K562 (cell line): ENCODE results near the gene LMAN1L. TPM values are rescaled to one million over a fixed set of nuclear protein-coding genes. Genes with fewer than 3 reads are reported as not detected.

Experiments
- ATF4 ChIP-seq: fragments of 450-650 bp; formaldehyde crosslinking; IDR thresholded peaks from 2 replicates; pipeline ENCODE4 v1.4.0; 2022; ENCODE audit warnings: mild to moderate bottlenecking, moderate library complexity
- ETV5 ChIP-seq: sonication (generic); formaldehyde crosslinking; IDR thresholded peaks from 2 replicates; pipeline ENCODE4 v1.4.0; 2020; ENCODE audit warnings: low read depth, mild to moderate bottlenecking, missing genetic modification reagents
- FOXP1 ChIP-seq: sonication (generic); formaldehyde crosslinking; IDR thresholded peaks from 2 replicates; pipeline ENCODE4 v1.8.0; 2022; ENCODE audit warnings: mild to moderate bottlenecking, missing genetic modification reagents
- GABPA ChIP-seq: fragments of 200-800 bp; sonication (Bioruptor generic); conservative IDR thresholded peaks from 2 replicates; pipeline ENCODE4 v1.6.1; 2016; ENCODE audit warnings: low read depth, missing genetic modification characterization, missing compliant biosample characterization
- MAFK ChIP-seq: IDR thresholded peaks from 2 replicates; pipeline ENCODE4 v1.6.1; 2011; ENCODE audit warnings: low read length, improper control_type of control experiment
- NFIC ChIP-seq: fragments of 450-650 bp; IDR thresholded peaks from 2 replicates; pipeline ENCODE4 v1.6.1; 2017; ENCODE audit warnings: mild to moderate bottlenecking, inconsistent platforms
- NFIX ChIP-seq: fragments of 250-450 bp; sonication (Bioruptor Pico); IDR thresholded peaks from 2 replicates; pipeline ENCODE4 v1.4.0; 2020; ENCODE audit warnings: low read depth, mild to moderate bottlenecking, moderate library complexity
- NR4A1 ChIP-seq, 2 experiments: fragments of 250-450 bp in 1 of 2; fragments of 450-650 bp in 1 of 2; sonication (Bioruptor Pico) in 1 of 2; IDR thresholded peaks; 2 replicates each; pipeline versions ENCODE4 v1.4.0 to v1.6.1; 2016 to 2020; ENCODE audit warnings: mild to moderate bottlenecking in 2 of 2, missing compliant biosample characterization in 1 of 2, missing genetic modification characterization in 1 of 2, moderate library complexity in 1 of 2
- PTRF ChIP-seq: fragments of 450-650 bp; IDR thresholded peaks from 2 replicates; pipeline ENCODE4 v1.6.1; 2016; ENCODE audit warnings: mild to moderate bottlenecking, missing genetic modification characterization, missing compliant biosample characterization
- SPI1 ChIP-seq: IDR thresholded peaks from 2 replicates; pipeline ENCODE4 v1.6.1; 2011; ENCODE audit warnings: low read depth, low read length, control low read depth, borderline replicate concordance
- VEZF1 ChIP-seq: fragments of 200-800 bp; sonication (Bioruptor generic); IDR thresholded peaks from 2 replicates; pipeline ENCODE4 v1.6.1; 2017; ENCODE audit warnings: missing genetic modification characterization, missing compliant biosample characterization
- ZKSCAN8 ChIP-seq: fragments of 200-800 bp; sonication (Bioruptor generic); IDR thresholded peaks from 2 replicates; pipeline ENCODE4 v1.6.1; 2016; ENCODE audit warnings: missing genetic modification characterization, missing compliant biosample characterization
- ZNF239 ChIP-seq: fragments of 250-450 bp; sonication (Bioruptor Pico); IDR thresholded peaks from 2 replicates; pipeline ENCODE4 v1.4.0; 2020; ENCODE audit warnings: mild to moderate bottlenecking
- ZNF644 ChIP-seq: fragments of 200-800 bp; sonication (Bioruptor generic); IDR thresholded peaks from 2 replicates; pipeline ENCODE4 v1.6.1; 2016; ENCODE audit warnings: low read depth, missing genetic modification characterization, missing compliant biosample characterization
- polyA plus RNA-seq, 8 experiments: library from polyadenylated mRNA; depleted of rRNA in 4 of 8; stranded (reverse) in 5 of 8; unstranded in 3 of 8; fragments of >200 nt; fragmentation: Nextera tagmentation in 2 of 8; fragmentation: Illumina TruSeq in 1 of 8; extraction: Ambion mirVana in 2 of 8; extraction: Trizol in 1 of 8; gene quantifications; 2 replicates each; pipeline versions ENCODE4 v1.2.1 to v1.2.3, GENCODE V29; 2011 to 2014; ENCODE audit warnings: inconsistent platforms in 1 of 8, missing spikeins in 1 of 8
- total RNA-seq, 7 experiments: library from RNA; depleted of rRNA in 6 of 7; stranded (reverse); fragments of >200 nt in 6 of 7; fragmentation: Illumina TruSeq in 2 of 7; extraction: Trizol in 2 of 7; gene quantifications; 2 replicates each; pipeline versions ENCODE4 v1.2.1 to v1.2.3, GENCODE V29; 2011 to 2021; ENCODE audit warnings: low replicate concordance in 1 of 7

LMAN1L gene
- total and polyA plus RNA-seq, 9 of the 15 experiments (the other 6 are each of a cell fraction or from before 2014, with no cell fraction given): not detected

- TF ChIP-seq ATF4 (CRISPR knock-in tag) (0 out of 2 replicates have a peak, but pooled peaks have one; percentile 19), VEZF1 (CRISPR knock-in tag) (peak; percentile 31; the same call in 1 of the 2 replicates), NFIC (peak; percentile 97), PTRF (tag) (no peak), ZKSCAN8 (CRISPR knock-in tag) (peak; percentile 32; the same call in 1 of the 2 replicates), FOXP1 (CRISPR knock-in tag) (no peak), ZNF239 (CRISPR knock-in tag) (peak; percentile 69), ZNF644 (tag) (0 out of 2 replicates have a peak, but pooled peaks have one; percentile 21), GABPA (tag) (0 out of 2 replicates have a peak, but pooled peaks have one; percentile 14), NR4A1 (CRISPR knock-in tag; IDR thresholded peaks at IDR 0.05) (no peak), NR4A1 (tag; IDR thresholded peaks at IDR 0.05) (no peak), ETV5 (CRISPR knock-in tag) (no peak), SPI1 (peak; percentile 84; the same call in 1 of the 2 replicates), MAFK (no peak), NFIX (CRISPR knock-in tag) (peak; percentile 88)
Observed at GRCh38 chr15:74776821-74777768, 35.5 kb upstream of the LMAN1L start (continued).
